Measurements from ENCODE around the gene C2CD4A.

Gene C2CD4A

GRCh38 chr15:62104401-62104800, 37.6 kb downstream of the C2CD4A start:
- no peak for DNase-seq (ENCODE audit: low read depth)

- no peak for DNase-seq (ENCODE audit: low read depth)
Measured at GRCh38 chr15:62104846-62105245, 38.1 kb downstream of the C2CD4A start.

GRCh38 chr15:62105266-62105665, 38.5 kb downstream of the C2CD4A start:
- no peak for DNase-seq (ENCODE audit: low read depth)

- DNase-seq (ENCODE audit: low read depth) = no peak
Measured at GRCh38 chr15:62106096-62106495, 39.3 kb downstream of the C2CD4A start.

- no peak for DNase-seq (ENCODE audit: low read depth)
Measured at GRCh38 chr15:62107571-62108121, 40.9 kb downstream of the C2CD4A start.

GRCh38 chr15:62108411-62108810, 41.6 kb downstream of the C2CD4A start:
- no peak for DNase-seq (ENCODE audit: low read depth)

GRCh38 chr15:62109437-62109836, 42.7 kb downstream of the C2CD4A start:
- no peak for DNase-seq (ENCODE audit: low read depth)

GRCh38 chr15:62109982-62110851, 43.4 kb downstream of the C2CD4A start:
- DNase-seq (ENCODE audit: low read depth) = no peak

- no peak for DNase-seq (ENCODE audit: low read depth)
Measured at GRCh38 chr15:62112081-62112480, 45.3 kb downstream of the C2CD4A start.

- no peak for DNase-seq (ENCODE audit: low read depth)
Measured at GRCh38 chr15:62112616-62113593, 46.1 kb downstream of the C2CD4A start.

- no peak for DNase-seq (ENCODE audit: low read depth)
Measured at GRCh38 chr15:62115847-62116246, 49.1 kb downstream of the C2CD4A start.

GRCh38 chr15:62118520-62119226, 51.9 kb downstream of the C2CD4A start:
- DNase-seq (ENCODE audit: low read depth) = no peak

GRCh38 chr15:62119227-62119864, 52.6 kb downstream of the C2CD4A start:
- DNase-seq (ENCODE audit: low read depth) = no peak

- DNase-seq (ENCODE audit: low read depth) = no peak
Measured at GRCh38 chr15:62119874-62120273, 53.1 kb downstream of the C2CD4A start.

All from stimulated activated CD8-positive, alpha-beta memory T cell treated with anti-CD3 and anti-CD28 coated beads, Interleukin-15, amount 100 ng/mL, for 1 hour (primary cell).